GM19395 (cell line): ENCODE results near the gene HHLA2.

Experiments
- ATAC-seq: cut with Tn5 transposase; IDR thresholded peaks from one replicate; pipeline ENCODE4 v1.9.1; 2021; ENCODE audit warnings: mild to moderate bottlenecking, moderate library complexity; ENCODE audit not compliant: unreplicated experiment

The HHLA2 gene

DNA sequence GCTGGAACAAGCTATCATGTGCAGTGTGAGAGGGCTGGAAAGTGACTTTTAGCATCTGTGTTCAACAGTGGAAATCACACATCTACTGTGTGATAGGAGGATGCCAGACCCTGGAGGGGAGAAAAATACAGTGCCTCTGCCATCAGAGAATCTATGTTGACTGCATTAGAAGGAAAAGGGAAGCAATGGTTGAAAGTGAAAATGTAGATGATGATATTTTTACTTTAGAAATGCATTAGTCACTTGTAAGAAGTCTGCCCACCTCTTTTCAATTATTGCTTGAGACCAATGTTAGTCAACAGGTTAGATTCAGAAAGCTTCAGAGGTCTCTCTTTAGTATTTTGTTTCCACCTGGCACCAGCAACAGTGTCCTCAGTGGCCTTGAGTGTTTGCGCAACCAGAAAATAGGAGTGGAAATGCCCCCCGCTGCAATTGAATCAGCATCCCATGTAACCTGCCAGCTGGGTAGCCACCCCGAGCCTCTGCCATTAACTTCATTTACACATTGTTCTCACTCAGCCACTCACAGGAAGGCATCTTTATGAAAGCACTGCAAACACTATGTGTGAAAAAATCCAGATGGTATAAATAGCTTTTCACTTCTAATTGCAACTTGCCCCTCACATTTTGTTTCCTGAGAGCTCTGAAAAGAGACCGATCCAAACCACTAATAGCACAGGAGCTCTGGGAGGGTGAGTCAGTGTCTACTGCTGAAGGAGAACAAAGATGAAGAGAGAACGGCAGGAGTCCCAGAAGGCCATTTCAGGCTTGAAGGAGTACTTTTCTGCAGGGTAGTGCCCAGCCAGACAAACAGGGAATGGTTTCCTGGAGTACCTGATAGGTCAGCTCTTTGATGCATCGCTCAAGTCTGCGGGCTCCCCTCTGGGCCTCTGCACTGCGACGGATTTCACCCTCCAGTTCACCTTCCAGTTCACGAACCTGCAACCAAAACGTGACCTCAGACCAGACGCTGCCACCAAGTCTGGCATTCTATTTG is 92.1 kb downstream of the HHLA2 start:
- peak; percentile 83 for ATAC-seq

DNA sequence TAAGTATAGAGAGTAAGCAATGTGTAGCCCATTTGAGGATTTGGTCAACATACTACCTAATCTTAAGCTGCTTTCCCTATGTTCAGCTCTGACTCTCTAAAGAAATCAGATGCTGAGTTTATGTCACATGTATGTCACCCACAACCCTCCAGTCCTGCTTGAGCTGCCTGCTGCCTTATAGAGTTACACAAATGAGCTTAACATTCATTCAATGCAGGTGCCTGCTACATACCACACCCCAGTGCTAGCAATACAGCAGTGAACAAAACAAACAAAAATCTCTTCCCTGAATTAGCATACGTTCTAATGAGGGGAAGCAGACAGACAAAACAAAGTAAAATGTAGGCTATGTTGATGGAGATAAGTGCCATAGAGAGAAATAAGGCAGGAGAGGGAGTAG is 93.0 kb downstream of the HHLA2 start:
- ATAC-seq, result no peak

DNA sequence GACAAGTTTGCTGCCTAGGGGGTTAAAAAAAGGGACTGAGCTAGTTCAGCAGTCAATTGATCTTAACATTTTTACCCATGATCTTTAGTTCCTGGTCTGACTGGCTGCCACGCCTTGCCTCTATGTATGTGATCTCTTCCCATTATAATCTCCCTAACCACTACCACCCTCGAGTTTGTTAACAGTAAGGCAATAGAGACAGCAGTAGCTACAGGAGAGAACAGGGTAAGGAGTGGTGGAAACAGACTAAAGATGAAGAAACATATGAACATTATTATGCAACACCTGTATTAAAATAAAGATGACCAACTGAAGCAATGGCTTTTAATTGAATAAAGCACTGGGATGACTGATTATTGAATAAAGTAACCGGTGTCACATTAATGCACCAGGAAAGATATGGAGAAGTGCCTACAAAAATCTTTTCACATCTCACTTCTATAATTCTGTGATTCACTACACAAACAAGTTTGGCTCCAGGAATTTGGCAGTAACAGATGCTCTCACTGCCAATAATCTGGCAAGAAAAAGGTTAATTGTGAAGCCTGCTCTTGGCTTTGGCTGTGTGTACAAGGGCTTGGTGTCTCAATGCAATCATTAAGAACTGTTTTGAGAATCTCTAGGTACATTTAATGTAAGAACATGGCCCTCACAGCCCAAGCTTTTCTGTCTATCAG is 95.7 kb downstream of the HHLA2 start:
- ATAC-seq, result no peak

DNA sequence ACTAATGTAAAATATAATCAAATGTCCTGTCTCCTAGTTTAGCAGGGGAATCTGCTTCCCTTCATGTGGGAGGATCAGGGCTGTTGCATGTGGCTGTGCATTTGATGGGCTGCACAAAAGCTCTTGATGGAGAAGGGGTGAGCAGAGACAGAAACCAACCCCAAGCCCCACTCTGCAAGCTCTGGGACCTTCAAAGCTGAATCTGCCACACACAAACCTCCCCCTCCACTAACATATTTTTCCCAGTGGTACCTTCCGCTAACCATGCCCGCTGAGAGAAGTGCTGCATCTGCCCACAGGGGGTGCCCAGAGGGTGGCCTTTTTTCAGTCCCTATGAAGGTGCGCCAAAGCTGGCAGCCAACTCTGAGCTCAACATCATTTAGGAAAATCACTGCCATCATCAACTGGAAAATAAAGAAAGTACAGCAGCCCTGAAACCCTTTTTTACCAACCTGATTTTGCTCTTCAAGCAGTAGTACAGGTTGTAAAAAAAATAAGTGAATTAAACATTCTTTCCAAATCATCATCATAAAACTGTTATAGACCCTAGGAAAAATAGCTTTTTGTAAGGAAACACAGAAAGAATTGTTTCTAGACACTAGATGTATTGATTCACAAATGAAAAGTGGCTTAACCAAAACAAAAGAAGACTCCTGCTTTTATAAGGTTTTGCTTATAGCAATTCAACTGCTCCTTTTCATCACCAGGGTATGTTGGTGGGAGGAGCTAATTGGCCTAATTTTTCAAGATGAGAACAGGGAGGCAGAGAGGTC is 97.0 kb downstream of the HHLA2 start:
- no peak for ATAC-seq

DNA sequence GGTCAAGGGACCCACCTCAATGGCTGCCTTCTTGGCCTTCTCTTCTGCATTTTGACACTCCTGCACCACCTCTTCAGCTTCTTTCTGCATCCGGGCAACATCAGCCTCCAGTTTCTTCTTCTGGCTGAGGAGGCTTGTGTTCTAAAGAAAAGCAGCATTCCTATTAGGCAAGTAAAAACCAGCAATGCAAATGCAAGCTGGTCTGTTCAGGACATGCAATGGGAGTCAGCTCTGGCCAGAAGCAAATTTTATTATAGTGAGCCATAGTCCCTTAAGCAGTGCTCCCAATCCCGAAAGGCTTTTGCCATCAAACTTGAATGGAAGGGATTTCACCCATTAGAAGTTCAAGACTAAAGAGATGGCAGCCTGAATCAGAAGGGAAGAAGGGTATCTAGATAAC is 97.7 kb downstream of the HHLA2 start:
- no peak for ATAC-seq

DNA sequence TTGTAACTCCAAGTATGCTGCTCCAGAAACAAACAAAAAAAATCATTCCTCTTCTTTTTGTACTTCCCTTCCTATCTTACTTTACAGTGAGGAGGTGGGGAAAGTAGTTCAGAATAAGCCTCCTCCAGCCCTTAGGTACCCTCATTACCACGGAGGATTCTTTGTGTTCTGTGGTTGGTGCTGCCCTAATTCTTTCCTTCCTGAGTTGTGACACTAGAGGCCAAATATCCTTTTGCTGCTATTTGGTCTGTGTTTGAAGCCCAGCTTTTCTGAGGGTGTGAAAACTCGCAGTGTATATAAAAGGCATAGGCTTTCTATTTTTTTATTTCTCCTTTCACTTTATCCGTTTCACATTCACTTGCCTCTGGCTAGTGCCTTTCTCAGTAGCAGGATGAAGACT is 98.2 kb downstream of the HHLA2 start:
- ATAC-seq, result no peak

DNA sequence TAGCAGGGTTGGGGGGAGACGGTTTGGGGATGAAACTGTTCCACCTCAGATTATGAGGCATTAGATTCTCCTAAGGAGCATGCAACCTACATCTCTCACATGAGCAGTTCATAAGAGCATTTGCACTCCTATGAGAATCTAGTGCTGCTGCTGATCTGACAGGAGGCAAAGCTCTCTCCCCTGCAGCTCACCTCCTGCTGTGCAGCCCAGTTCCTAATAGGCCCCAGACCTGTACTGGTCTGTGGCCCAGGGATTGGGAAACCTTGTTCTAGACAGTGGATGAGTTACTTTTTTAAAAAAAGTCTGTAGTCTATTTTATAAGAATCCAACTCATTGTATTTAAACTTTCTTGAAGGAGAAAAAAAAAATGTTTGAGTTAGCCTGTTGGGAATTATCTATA is 100.0 kb downstream of the HHLA2 start:
- ATAC-seq, result no peak

DNA sequence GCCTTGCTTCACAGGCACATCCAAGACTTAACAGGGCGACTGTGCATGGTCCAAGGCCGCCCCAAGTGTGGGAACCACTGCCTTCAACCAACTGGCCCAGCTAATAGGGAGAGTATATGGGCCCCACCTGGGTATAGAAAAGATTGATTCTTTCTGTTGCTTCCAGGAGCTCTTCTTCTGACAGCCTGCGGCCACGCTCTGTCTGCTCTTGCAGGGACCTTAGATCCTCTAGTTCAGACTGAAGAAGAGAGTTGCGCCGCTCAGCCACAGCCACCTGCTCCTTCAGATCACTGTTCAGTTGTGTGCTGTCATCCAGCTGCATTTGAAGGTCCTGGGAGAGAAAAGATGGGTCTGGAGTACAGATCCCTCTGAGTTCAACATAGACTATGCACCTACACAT is 102.2 kb downstream of the HHLA2 start:
- no peak for ATAC-seq

DNA sequence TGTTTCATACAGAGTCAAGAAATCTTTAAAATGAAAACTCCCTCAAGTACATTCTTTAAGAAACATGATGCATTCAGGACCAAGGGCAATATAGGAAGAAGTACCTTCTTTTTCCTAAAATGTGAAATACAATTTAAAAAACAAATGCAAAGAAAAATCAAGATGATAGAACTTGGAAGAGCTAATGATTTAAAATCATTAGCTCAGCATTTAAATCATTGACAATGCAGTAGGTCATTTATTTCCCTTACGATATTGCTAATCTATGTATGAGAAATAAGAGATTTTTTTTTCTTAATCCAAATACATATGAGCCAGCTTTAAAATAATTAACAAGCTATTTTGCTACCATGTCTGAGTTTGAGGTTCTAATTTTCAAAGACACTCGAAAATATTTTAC is 105.5 kb downstream of the HHLA2 start:
- no peak for ATAC-seq

DNA sequence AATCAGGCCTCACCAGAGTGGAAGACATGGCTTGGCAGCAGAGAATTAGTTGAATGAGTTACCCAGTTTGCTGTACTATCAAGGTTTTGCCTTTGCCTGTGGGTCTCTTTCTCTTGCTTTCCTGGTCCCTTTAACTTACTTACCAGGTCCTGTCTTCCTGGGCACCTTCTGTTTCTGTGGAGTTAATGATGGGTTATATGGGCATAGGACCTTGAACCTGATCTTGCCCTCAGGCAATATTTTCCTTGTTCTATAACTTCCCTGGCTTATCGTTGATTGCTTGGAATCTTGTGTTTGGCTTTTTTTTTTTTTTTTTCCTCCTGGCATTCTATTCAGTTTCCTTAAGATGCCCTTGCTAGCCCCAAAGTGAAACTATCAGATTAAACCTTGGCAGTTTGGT is 106.8 kb downstream of the HHLA2 start:
- no peak for ATAC-seq

DNA sequence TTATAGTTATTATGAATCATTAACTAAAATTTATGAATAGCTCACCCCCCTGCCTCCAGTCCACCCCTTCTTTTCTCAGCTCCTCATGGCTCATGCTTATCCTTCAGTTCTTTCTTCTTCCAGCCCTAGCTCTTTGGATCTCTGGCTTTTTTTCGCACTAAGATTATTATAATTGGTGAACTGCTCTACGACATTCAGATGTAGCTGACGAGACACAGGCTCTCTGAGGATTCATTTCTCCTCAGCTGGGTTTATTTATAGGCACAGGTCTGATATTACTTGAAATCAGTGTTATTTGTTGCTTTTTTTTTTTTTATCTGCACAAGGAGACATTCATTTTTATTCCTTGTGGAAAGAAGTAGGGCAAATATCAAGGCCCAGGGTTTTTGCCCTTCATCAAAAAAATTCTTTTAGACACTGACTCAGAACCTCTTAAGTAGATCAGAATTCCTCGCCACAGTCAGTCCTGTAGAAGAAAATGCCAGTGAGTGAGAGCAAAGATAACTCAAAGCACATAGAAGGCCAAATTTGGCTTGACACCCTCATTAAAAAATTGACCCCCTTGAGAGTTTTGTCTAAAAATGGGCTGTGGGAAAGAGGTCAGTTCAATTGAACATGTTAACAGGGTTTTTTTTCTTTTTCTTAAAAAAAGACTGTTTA is 107.5 kb downstream of the HHLA2 start:
- ATAC-seq, result no peak

DNA sequence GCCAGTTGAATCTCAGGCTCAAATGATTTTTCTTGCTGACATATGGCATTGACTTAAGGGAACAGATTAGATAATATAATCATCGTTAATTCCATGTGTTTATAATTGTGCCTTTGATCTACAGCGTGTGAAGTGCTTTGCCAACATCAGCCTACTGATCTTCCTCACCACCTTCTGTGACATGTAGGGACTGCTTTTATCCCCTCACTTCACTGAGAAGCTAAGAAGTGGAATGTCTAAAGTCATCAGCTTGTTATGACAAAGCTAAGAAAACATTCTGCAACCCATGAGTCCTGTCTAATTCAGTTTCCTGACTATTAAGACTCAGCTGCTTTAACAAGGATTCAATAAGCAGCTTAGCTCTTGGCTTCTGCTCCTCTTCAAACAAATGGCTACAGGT is 108.0 kb downstream of the HHLA2 start:
- no peak for ATAC-seq

DNA sequence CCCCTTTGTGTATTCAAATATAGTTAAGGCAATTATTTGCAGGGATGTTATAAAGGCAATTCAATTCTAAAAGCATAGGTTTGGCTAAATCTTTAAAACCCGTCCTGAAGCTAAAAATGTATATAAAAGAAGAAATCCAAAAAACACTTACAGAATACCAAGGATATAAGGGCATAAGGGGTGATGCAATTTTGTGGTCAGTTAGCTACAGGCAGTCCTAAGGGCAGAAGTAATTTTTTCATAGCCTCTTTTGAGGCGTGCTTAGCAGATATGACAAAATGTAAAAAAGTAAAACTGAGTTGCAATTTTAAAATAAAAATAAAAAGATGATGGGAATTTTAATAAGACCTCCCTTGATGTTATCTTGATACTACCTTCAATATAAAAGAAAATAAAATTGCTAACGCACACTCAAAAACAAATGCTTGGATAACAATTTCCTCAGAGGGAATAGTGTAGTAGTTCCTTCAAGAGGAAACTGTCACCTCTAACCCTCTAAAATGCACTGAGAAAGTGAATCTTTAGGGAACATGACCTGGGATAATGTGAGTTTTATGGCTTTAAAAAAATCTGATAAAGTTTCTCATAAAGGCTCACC is 109.8 kb downstream of the HHLA2 start:
- peak; percentile 40 for ATAC-seq

DNA sequence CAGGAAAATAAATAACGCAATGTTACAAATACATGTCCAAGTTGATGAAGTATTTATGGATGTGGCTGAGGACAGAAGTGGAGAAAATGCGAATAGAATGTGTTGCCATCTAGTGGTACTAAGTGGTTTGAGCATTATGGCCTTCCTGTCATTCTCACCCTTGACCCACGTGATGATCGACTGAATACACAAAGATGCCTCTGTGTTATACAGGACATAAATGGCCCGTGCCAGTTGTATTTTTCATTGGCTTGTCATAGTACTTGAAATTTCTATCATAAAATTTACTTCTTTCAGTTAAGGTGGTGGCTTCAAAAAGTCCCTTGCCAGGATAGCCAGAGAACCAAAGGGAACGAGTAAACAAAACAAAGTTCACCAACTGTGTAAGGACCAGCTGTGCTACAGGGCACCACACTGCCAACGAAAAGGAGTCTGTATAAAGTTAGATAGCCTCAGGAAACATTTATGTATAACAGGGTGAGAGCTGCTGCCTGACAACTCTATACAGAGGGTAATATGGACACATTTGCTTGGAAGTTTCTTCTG is 110.4 kb downstream of the HHLA2 start:
- ATAC-seq, result peak; percentile 98

DNA sequence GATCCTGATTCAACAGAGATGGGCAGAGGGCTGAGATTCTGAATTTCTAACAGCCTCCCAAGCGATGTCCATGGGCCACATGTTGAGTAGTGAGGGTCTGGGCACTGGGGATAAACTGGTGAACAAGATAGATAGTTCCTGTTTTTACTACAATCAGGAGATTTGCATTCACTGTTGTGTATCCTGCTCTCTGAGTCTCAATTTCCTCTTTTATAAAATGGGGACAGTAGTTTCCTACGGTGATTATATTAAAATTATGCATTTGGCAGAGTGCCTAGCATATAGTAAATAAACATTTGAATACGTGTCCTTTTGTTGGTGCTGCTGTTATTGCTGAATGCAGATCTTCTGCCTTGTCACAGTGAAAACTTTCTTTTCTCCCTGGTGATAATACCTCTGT is 111.5 kb downstream of the HHLA2 start:
- no peak for ATAC-seq

DNA sequence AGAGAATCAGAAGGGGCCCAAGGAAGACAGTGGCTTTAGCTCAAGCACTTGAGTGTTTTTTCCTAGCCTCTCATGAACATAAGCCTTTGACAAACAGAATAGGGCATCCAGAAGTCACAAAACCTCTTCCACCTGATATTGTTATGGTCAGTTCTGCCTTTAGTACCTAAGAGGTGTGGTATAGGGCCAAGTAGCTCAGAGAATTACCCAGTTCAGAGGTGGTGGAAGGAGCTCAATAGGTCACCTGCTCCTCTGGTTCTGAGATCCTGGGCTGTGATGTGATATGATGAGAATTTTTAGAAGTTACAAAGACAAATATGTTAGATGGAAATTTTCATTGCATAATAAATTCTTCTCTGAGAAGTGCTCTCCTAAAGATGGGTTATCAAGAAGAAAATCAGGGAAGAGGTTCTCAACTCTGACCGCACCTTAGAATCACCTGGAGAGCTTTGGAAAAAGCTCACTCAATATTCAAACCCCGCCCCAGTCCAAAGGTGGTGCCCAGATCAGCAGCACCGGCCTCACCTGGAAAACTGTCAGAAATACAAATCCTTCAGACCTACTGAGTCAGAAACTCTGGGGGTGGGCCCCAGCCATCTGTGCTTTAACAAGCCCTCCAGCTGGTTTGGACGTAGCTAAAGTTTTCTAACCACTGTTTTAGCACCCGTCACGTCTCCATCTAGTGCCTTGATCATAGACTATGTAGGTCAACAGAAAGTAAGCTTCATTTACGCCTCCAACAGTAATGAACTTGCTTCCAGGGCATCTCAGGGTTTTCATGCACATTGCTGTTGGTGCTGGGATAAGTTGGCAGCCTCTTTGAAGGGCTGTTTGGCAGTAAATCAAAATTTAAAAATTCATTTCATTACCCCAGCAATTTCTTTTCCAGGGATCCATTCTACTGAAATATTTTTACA is 112.8 kb downstream of the HHLA2 start:
- ATAC-seq, result no peak

DNA sequence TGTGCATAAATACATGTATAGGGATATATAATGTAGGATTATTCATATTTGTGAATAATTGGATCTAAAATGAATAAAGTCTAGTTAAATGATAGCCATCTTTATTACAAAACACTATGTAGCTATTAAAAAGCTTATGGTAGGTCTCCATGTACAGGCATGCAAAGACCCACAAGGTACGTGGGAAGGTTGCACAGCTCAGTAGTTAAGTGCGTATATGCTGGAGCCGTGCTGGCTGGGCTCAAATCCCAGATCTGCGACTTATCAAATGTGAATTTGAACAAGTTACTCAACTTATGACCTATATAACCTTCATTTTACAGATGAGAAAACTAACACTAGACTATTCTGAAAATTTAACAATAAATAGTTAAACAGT is 113.4 kb downstream of the HHLA2 start:
- no peak for ATAC-seq

DNA sequence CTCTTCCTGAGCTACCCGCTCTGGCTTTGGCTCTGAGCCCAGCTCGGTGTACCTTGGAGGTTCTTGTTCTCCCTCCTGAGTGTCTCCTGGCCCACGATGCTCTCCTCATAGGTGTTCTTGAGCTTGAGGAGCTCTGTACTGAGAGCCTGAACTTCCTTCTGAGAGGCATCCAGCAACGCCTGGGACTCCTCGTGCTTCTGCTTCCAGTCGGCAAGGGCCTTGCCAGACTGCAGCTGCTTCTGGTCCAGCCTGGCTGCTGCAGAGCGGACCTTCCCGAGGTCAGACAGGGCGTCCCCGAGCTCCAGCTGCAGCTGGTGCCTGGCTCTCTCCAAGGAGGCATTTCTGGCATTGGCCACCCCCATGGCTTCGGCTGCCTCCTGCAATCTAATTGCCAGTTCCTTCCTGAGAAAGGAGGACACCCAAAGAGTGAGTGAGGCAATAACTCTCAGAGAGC is 114.2 kb downstream of the HHLA2 start:
- ATAC-seq, result no peak

DNA sequence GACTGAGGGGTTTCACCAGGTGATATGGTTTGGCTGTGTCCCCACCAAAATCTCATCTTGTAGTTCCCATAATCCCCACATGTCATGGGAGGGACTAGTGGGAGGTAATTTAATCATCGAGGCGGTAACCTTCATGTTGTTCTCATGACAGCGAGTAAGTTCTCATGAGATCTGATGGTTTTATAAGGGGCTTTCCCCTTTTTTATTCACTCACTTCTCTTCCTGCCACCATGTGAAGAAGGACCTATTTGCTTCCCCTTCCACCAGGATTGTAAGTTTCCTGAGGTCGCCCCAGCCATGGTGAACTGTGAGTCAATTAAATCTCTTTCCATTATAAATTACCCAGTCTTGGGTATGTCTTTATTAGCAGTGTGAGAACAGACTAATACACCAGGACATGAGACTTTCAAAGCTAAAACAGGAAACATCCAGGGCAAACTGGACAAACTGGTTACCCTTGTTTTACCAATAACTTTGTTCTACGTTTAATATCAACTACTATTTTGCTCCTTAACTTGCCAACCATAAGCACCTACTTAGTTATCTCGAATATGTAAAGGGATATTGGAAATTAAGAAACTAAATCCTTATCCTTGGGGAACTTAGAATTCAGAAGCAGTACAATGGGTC is 115.9 kb downstream of the HHLA2 start:
- no peak for ATAC-seq
